HG03045 (cell line): ENCODE measurements around the gene MAGEB3.

Experiments
- ATAC-seq: cut with Tn5 transposase; IDR thresholded peaks from one replicate; pipeline ENCODE4 v1.9.1; 2021; ENCODE audit warnings: mild to moderate bottlenecking, moderate library complexity; ENCODE audit not compliant: unreplicated experiment

MAGEB3 gene

GRCh38 chrX:30275498-30275897 lies 45.0 kb downstream of the MAGEB3 start:
- ATAC-seq = no peak

GRCh38 chrX:30278365-30278764 lies 47.9 kb downstream of the MAGEB3 start:
- ATAC-seq = no peak

- no peak for ATAC-seq
Measured at GRCh38 chrX:30280428-30280827, 50.0 kb downstream of the MAGEB3 start.

- no peak for ATAC-seq
Measured at GRCh38 chrX:30282527-30282926, 52.1 kb downstream of the MAGEB3 start.

- ATAC-seq = no peak
Measured at GRCh38 chrX:30283456-30284200, 53.2 kb downstream of the MAGEB3 start.
